DOHH2 (cell line): ENCODE data around the gene MFSD1.

Experiments used
- EZH2phosphoT487 ChIP-seq: fragments of 200-600 bp; sonication (generic); IDR thresholded peaks from 2 replicates; pipeline ENCODE4 v1.6.1; 2017; ENCODE audit warnings: borderline replicate concordance, mild to moderate bottlenecking, antibody characterized with exemption, low read length, moderate library complexity, mixed read lengths
- TF ChIP-seq, protein P1 (sequence below): fragments of 200-600 bp; sonication (generic); IDR thresholded peaks from one replicate; pipeline ENCODE4 v1.5.1; 2014; ENCODE audit warnings: antibody characterized with exemption, mild to moderate bottlenecking, low read depth, low read length; ENCODE audit not compliant: poor library complexity, severe bottlenecking

DNA sequence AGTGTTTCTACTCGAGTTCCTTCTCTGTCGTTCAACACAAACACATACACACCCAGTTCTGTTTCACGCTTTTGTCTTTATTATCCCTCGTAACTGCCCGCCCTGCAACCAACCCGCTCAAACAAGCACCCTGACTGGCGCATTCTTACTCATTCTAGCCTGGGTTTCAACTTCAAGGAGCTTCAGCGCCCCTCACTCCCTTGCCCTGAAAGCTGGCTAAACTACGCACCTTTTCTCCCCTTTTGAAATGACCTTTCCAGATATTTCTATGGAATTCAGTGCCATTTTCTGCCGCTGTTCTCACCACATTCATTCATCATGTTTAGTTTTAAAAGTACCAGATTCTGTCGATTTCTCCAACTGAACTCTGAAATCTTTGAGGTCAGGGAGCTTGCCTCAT, 653 bp upstream of the MFSD1 start:
- TF ChIP-seq, protein P1, sequence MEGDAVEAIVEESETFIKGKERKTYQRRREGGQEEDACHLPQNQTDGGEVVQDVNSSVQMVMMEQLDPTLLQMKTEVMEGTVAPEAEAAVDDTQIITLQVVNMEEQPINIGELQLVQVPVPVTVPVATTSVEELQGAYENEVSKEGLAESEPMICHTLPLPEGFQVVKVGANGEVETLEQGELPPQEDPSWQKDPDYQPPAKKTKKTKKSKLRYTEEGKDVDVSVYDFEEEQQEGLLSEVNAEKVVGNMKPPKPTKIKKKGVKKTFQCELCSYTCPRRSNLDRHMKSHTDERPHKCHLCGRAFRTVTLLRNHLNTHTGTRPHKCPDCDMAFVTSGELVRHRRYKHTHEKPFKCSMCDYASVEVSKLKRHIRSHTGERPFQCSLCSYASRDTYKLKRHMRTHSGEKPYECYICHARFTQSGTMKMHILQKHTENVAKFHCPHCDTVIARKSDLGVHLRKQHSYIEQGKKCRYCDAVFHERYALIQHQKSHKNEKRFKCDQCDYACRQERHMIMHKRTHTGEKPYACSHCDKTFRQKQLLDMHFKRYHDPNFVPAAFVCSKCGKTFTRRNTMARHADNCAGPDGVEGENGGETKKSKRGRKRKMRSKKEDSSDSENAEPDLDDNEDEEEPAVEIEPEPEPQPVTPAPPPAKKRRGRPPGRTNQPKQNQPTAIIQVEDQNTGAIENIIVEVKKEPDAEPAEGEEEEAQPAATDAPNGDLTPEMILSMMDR, result no peak
- no peak for TF ChIP-seq EZH2phosphoT487
